ENCODE measurements around the gene KIAA0513.
A peak's percentile ranks its signal among the peaks of the same experiment; 100 is the strongest.
"Not testable (repeated sequence)": the region's sequence is repeated elsewhere in the genome, so short reads cannot be mapped to it uniquely, and the experiment has no call there.

Gene KIAA0513

DNA sequence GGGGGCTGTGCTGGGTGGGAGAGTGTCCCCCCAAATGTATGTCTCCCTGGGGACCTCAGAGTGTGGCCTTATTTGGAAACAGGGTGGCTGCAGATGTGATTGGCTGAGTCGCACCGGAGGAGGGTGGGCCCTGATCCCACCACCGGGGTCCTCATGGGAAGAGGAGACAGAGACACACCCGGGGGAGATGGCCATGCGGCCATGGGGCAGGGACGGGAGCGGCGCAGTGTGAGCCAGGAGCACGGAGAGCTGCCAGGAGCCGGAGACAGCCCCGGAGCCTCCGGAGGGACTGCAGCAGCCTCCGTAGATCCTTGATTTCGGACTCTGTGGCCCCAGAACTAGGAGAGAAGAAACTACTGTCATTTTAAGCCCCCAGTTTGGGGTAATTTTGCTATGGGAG is 86.3 kb downstream of the KIAA0513 start:
- no peak for DNase-seq (ENCODE audit: low read depth)
- H3K4me3 ChIP-seq (ENCODE audit: low read length), result no peak overlapping the region
- TF ChIP-seq, protein P1, sequence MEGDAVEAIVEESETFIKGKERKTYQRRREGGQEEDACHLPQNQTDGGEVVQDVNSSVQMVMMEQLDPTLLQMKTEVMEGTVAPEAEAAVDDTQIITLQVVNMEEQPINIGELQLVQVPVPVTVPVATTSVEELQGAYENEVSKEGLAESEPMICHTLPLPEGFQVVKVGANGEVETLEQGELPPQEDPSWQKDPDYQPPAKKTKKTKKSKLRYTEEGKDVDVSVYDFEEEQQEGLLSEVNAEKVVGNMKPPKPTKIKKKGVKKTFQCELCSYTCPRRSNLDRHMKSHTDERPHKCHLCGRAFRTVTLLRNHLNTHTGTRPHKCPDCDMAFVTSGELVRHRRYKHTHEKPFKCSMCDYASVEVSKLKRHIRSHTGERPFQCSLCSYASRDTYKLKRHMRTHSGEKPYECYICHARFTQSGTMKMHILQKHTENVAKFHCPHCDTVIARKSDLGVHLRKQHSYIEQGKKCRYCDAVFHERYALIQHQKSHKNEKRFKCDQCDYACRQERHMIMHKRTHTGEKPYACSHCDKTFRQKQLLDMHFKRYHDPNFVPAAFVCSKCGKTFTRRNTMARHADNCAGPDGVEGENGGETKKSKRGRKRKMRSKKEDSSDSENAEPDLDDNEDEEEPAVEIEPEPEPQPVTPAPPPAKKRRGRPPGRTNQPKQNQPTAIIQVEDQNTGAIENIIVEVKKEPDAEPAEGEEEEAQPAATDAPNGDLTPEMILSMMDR (IDR thresholded peaks at IDR 0.05; ENCODE audit: insufficient read depth, low read depth, low read length, missing control alignments), result no peak

DNA sequence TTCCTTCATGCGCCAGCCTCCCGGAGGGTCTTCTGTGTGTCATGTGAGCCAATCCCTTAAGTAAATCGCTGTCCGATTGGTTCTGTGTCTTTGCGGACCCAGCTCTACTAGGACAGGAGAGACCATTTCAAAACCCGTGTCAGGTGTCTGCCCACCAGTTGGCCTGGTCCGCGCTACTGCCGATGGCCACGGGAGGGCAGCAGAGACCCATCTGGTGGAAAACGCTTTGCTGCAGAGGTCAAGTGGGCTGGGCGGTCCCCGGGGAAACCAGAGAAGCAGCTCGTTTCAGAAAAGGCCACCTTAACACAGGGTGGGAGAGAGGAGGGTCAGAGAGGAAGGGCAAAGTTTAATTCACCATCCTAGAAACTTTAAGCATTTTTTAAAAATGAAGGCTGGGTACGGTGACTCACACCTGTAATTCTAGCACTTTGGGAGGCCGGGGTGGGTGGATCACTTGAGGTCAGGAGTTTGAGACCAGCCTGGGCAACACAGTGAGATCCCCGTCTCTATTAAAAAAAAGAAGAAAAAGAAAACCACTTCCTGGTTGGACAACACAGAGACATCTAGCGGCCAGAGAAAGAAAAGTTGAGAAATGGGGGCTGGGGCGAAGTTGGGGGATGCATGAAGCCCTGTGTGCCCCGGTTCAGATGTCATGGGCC is 87.4 kb downstream of the KIAA0513 start:
- no peak overlapping the region for H3K4me3 ChIP-seq (ENCODE audit: low read length)
- TF ChIP-seq, protein P1 (IDR thresholded peaks at IDR 0.05; ENCODE audit: insufficient read depth, low read depth, low read length, missing control alignments), result peak; percentile 99
- peak; percentile 70 for DNase-seq (ENCODE audit: low read depth)

DNA sequence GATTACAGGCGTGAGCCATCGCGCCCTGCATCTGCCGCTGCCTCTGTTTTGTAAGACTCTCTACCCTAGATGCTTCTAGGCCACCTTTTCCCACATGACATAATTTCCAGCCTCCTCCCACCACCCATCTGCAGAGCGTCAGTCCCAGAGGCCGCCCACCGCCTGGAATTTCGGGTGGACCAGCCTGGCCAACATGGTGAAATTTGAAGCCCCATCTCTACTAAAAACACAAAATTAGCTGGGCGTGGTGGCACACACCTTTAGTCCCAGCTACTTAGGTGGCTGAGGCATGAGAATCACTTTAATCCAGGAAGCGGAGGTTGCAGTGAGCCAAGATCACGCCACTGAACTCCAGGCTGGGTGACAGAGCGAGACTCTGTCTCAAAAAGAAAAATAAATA is 89.8 kb downstream of the KIAA0513 start:
- DNase-seq (ENCODE audit: low read depth), result no peak
- no peak overlapping the region for H3K4me3 ChIP-seq (ENCODE audit: low read length)
- TF ChIP-seq, protein P1 (IDR thresholded peaks at IDR 0.05; ENCODE audit: insufficient read depth, low read depth, low read length, missing control alignments), result no peak

DNA sequence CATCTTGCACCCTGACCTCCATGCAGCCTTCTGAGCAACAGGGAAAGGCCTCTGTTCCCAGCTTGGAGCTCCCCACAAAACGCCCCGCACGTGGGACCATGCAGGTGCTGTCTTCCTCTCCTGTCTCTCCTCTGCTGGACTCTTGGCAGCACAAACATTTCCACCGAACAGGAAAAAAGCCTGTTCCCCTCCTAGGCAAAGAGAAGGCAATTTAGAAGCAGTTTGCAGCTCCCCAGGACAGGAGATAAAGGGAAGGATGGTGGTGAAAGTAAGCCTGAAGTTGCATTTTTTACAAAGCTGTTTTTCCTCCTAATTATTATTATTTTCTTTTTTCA is 92.4 kb downstream of the KIAA0513 start:
- no peak overlapping the region for H3K4me3 ChIP-seq (ENCODE audit: low read length)
- no peak for DNase-seq (ENCODE audit: low read depth)
- TF ChIP-seq, protein P1 (IDR thresholded peaks at IDR 0.05; ENCODE audit: insufficient read depth, low read depth, low read length, missing control alignments), result no peak

DNA sequence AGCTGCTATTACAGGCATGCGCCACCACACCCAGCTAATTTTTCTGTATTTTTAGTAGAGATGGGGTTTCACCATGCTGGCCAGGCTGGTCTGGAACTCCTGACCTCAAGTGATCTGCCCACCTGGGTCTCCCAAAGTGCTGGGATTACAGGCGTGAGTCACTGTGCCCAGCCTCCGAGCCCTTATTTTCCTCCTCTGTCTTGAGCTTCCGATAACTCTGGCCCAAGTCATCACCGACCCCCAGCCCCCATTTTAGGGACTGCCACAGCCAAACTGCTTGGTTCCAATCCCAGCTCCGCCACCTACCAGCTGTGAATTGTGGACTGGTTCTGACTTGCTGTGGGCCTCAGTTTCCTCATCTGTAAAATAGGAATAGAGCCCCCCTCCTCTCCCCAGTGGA is 95.8 kb downstream of the KIAA0513 start:
- H3K4me3 ChIP-seq (ENCODE audit: low read length); DNase-seq (ENCODE audit: low read depth): not testable (repeated sequence)

DNA sequence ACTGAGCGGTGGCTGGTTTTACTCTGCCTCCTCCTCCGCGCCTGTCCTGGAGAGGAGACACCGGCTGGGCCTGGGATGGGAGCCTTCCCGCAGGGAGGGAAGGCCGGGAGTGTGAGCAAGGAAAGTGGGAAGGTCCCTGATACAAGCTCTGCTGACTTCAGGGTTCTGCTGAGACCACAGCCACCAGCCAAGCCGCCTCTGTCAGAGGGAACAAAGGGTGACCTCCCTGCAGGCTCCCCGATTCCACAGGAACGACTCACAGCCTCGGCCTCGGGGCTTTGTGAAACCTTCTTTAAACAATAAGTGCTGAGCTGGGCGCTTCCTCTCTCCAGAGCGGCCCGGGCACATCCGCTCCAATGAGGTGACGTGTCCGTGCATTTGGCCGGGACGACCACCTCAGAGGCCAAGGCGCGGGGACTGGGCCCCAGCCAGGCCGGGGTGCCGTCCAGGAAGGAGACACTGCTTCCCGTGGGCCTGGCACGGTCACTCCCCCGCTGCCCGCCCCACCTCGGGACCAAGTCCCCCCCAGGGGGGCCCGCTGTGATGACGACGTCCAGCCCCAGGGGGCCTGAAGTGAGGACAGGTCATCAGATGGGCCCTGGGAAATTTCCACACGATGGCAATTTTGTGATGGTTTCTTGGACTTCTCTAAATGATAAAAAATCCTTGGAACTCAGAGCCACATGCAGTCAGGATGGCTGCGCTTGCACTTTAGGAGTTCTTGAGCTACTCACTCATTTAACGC is 96.5 kb downstream of the KIAA0513 start:
- no peak overlapping the region for H3K4me3 ChIP-seq (ENCODE audit: low read length)
- DNase-seq (ENCODE audit: low read depth), result peak; percentile 87

DNA sequence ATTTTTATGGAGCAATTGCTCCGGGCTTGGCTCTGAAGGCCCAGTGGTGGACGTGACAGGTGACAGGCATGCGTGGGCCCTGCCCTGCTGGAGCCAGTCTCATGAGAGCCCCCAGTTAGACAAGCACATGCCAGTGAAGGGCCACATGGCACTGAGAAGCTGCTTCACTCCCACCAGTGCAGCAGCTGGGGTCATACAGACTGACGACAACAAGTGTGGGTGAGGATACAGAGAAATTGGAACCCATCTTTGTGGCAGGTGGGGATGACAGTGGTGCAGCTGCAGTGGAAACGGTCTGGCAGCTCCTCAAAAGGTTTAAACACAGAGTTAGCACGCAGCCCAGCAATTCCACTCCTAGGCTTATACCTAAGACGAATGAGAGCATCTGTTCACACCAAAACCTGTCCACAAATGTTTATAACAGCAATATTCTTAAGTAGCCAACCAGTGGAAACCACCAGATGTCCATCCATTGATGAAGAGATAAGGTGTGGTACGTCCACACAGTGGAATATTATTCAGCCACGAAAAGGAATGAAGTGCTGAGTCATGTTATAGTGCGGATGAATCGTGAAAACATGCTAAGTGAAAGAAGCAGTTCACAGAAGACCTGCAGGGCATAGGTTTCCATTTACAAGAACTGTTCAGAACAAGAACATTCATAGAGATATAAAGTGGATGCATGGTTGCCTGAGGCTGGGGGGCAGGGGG is 97.2 kb downstream of the KIAA0513 start:
- TF ChIP-seq, protein P1 (IDR thresholded peaks at IDR 0.05; ENCODE audit: insufficient read depth, low read depth, low read length, missing control alignments), result no peak
- DNase-seq (ENCODE audit: low read depth), result no peak
- no peak overlapping the region for H3K4me3 ChIP-seq (ENCODE audit: low read length)

More for the DNA sequence above, 96.5 kb downstream of the KIAA0513 start:
- TF ChIP-seq, protein P1 (IDR thresholded peaks at IDR 0.05; ENCODE audit: insufficient read depth, low read depth, low read length, missing control alignments), result no peak

Measured in epithelial cell of esophagus (primary cell).